HepG2 (cell line): ENCODE measurements around the gene ELK1. TPM values are rescaled to one million over a fixed set of nuclear protein-coding genes. Genes with fewer than 3 reads are reported as not detected.

ENCODE experiments used
- CTCF ChIP-seq: sonication (generic); formaldehyde crosslinking; IDR thresholded peaks from 2 replicates; pipeline ENCODE4 v1.5.0; 2020; ENCODE audit warnings: mild to moderate bottlenecking, missing genetic modification reagents, moderate library complexity
- FOXA1 ChIP-seq, 2 experiments: fragments of 450-650 bp in 1 of 2; sonication (generic) in 1 of 2; formaldehyde crosslinking in 1 of 2; IDR thresholded peaks; 2 replicates each; pipeline versions ENCODE4 v1.4.0 to v1.6.1; 2016 to 2020; ENCODE audit warnings: missing genetic modification reagents in 1 of 2
- FOXO1 ChIP-seq: sonication (generic); formaldehyde crosslinking; IDR thresholded peaks from 2 replicates; pipeline ENCODE4 v1.4.0; 2020; ENCODE audit warnings: missing genetic modification reagents
- KDM5A ChIP-seq: fragments of 200-600 bp; sonication (generic); IDR thresholded peaks from 2 replicates; pipeline ENCODE4 v1.7.0; 2018; ENCODE audit warnings: antibody characterized with exemption, mild to moderate bottlenecking, low read length, borderline replicate concordance
- KLF13 ChIP-seq: sonication (generic); formaldehyde crosslinking; IDR thresholded peaks from 2 replicates; pipeline ENCODE4 v1.4.0; 2020; ENCODE audit warnings: mild to moderate bottlenecking, missing genetic modification reagents
- KMT2A ChIP-seq: sonication (generic); formaldehyde crosslinking; IDR thresholded peaks from 2 replicates; pipeline ENCODE4 v1.4.0; 2020; ENCODE audit warnings: missing genetic modification reagents
- NFIB ChIP-seq: sonication (generic); formaldehyde crosslinking; IDR thresholded peaks from 2 replicates; pipeline ENCODE4 v1.9.0; 2021; ENCODE audit warnings: missing genetic modification reagents, mild to moderate bottlenecking, borderline replicate concordance
- SIN3A ChIP-seq: IDR thresholded peaks from 2 replicates; pipeline ENCODE4 v1.6.1; 2011; ENCODE audit warnings: low read depth, mild to moderate bottlenecking, control low read depth, low read length, borderline replicate concordance
- SIX1 ChIP-seq: sonication (generic); formaldehyde crosslinking; IDR thresholded peaks from 2 replicates; pipeline ENCODE4 v1.4.0; 2020; ENCODE audit warnings: missing genetic modification reagents, borderline replicate concordance
- TCF12 ChIP-seq, 2 experiments: fragments of 450-650 bp in 1 of 2; sonication (generic) in 1 of 2; formaldehyde crosslinking in 1 of 2; IDR thresholded peaks; 2 replicates each; pipeline versions ENCODE4 v1.6.1 to v1.8.0; 2017 to 2022; ENCODE audit warnings: antibody characterized with exemption in 1 of 2, mild to moderate bottlenecking in 1 of 2, missing genetic modification reagents in 1 of 2, moderate library complexity in 1 of 2
- ZNF577 ChIP-seq: sonication (generic); formaldehyde crosslinking; IDR thresholded peaks from 2 replicates; pipeline ENCODE4 v1.4.0; 2020; ENCODE audit warnings: mild to moderate bottlenecking, low read depth, missing genetic modification reagents, borderline replicate concordance
- ZNF780A ChIP-seq: sonication (generic); formaldehyde crosslinking; IDR thresholded peaks from 2 replicates; pipeline ENCODE4 v1.8.0; 2022; ENCODE audit warnings: mild to moderate bottlenecking, missing genetic modification reagents, moderate library complexity
- polyA plus RNA-seq, 8 experiments: library from polyadenylated mRNA; depleted of rRNA in 3 of 8; stranded (reverse) in 7 of 8; unstranded in 1 of 8; fragments of >200 nt; fragmentation: Illumina TruSeq in 4 of 8; extraction: Trizol in 4 of 8; gene quantifications; 2 replicates each; pipeline versions ENCODE4 v1.2.1 to v1.2.3, GENCODE V29; 2011 to 2016; ENCODE audit warnings: low read depth in 4 of 8, missing spikeins in 1 of 8, mixed read lengths in 1 of 8; ENCODE audit not compliant: insufficient read depth in 1 of 8
- total RNA-seq, 5 experiments: library from RNA; depleted of rRNA; stranded (reverse); fragments of >200 nt; fragmentation: Illumina TruSeq; extraction: Trizol; gene quantifications; 2 replicates each; pipeline ENCODE4 v1.2.3, GENCODE V29; 2016; ENCODE audit warnings: low read depth in 1 of 5
- TF ChIP-seq, protein P1 (sequence below): sonication (generic); formaldehyde crosslinking; conservative IDR thresholded peaks from 2 replicates; pipeline ENCODE4 v1.4.0; 2020; ENCODE audit warnings: mild to moderate bottlenecking, missing genetic modification reagents, moderate library complexity
- TF ChIP-seq, protein P2 (sequence below): sonication (generic); formaldehyde crosslinking; IDR thresholded peaks from 2 replicates; pipeline ENCODE4 v1.4.0; 2020; ENCODE audit warnings: missing genetic modification reagents, low read depth, mild to moderate bottlenecking, borderline replicate concordance
- TF ChIP-seq, protein P3 (sequence below): sonication (generic); formaldehyde crosslinking; IDR thresholded peaks from 2 replicates; pipeline ENCODE4 v1.5.0; 2020; ENCODE audit warnings: missing genetic modification reagents, mild to moderate bottlenecking, borderline replicate concordance
- TF ChIP-seq, protein P4 (sequence below): IDR thresholded peaks from 2 replicates; pipeline ENCODE4 v1.6.1; 2018; ENCODE audit warnings: missing genetic modification reagents, mild to moderate bottlenecking, missing compliant biosample characterization
- TF ChIP-seq, protein P5 (sequence below): sonication (generic); formaldehyde crosslinking; IDR thresholded peaks from 2 replicates; pipeline ENCODE4 v1.8.0; 2022; ENCODE audit warnings: mild to moderate bottlenecking, missing genetic modification reagents, moderate library complexity

Gene ELK1
- total and polyA plus RNA-seq, 2 of the 13 experiments (the other 11 are each of a cell fraction or from before 2014, with no cell fraction given) = 4.3 to 7.2 TPM

GRCh38 chrX:47658684-47659420 lies 8.5 kb upstream of the ELK1 start, which contains the start of gene UXT (continued):
- TF ChIP-seq SIN3A (peak; percentile 30; the same call in 1 of the 2 replicates), FOXA1 (IDR thresholded peaks at IDR 0.05) (no peak), FOXA1 (CRISPR knock-in tag; IDR thresholded peaks at IDR 0.05) (no peak), ZNF577 (no peak), ZNF780A (no peak), FOXO1 (no peak), CTCF (CRISPR knock-in tag) (no peak), SIX1 (CRISPR knock-in tag) (no peak), KLF13 (no peak), NFIB (CRISPR knock-in tag) (no peak), TCF12 (IDR thresholded peaks at IDR 0.05) (no peak), TCF12 (CRISPR knock-in tag; IDR thresholded peaks at IDR 0.05) (no peak), KMT2A (CRISPR knock-in tag) (peak; percentile 22; the same call in 1 of the 2 replicates), KDM5A (peak; percentile 92)
- TF ChIP-seq, protein P1, sequence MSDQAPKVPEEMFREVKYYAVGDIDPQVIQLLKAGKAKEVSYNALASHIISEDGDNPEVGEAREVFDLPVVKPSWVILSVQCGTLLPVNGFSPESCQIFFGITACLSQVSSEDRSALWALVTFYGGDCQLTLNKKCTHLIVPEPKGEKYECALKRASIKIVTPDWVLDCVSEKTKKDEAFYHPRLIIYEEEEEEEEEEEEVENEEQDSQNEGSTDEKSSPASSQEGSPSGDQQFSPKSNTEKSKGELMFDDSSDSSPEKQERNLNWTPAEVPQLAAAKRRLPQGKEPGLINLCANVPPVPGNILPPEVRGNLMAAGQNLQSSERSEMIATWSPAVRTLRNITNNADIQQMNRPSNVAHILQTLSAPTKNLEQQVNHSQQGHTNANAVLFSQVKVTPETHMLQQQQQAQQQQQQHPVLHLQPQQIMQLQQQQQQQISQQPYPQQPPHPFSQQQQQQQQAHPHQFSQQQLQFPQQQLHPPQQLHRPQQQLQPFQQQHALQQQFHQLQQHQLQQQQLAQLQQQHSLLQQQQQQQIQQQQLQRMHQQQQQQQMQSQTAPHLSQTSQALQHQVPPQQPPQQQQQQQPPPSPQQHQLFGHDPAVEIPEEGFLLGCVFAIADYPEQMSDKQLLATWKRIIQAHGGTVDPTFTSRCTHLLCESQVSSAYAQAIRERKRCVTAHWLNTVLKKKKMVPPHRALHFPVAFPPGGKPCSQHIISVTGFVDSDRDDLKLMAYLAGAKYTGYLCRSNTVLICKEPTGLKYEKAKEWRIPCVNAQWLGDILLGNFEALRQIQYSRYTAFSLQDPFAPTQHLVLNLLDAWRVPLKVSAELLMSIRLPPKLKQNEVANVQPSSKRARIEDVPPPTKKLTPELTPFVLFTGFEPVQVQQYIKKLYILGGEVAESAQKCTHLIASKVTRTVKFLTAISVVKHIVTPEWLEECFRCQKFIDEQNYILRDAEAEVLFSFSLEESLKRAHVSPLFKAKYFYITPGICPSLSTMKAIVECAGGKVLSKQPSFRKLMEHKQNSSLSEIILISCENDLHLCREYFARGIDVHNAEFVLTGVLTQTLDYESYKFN (CRISPR knock-in tag) = peak; percentile 33
- TF ChIP-seq, protein P2, sequence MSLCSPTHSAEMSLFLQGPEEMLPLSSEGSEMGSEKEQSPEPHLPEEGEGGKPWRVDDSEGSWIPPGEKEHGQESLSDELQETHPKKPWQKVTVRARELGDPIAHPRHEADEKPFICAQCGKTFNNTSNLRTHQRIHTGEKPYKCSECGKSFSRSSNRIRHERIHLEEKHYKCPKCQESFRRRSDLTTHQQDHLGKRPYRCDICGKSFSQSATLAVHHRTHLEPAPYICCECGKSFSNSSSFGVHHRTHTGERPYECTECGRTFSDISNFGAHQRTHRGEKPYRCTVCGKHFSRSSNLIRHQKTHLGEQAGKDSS (CRISPR knock-in tag) = no peak
- TF ChIP-seq, protein P3, sequence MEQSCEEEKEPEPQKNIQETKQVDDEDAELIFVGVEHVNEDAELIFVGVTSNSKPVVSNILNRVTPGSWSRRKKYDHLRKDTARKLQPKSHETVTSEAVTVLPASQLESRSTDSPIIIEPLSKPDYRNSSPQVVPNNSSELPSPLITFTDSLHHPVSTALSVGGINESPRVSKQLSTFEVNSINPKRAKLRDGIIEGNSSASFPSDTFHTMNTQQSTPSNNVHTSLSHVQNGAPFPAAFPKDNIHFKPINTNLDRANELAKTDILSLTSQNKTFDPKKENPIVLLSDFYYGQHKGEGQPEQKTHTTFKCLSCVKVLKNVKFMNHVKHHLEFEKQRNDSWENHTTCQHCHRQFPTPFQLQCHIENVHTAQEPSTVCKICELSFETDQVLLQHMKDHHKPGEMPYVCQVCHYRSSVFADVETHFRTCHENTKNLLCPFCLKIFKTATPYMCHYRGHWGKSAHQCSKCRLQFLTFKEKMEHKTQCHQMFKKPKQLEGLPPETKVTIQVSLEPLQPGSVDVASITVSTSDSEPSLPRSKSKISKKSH (CRISPR knock-in tag) = no peak
- TF ChIP-seq, protein P4, sequence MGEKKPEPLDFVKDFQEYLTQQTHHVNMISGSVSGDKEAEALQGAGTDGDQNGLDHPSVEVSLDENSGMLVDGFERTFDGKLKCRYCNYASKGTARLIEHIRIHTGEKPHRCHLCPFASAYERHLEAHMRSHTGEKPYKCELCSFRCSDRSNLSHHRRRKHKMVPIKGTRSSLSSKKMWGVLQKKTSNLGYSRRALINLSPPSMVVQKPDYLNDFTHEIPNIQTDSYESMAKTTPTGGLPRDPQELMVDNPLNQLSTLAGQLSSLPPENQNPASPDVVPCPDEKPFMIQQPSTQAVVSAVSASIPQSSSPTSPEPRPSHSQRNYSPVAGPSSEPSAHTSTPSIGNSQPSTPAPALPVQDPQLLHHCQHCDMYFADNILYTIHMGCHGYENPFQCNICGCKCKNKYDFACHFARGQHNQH (CRISPR knock-in tag) = no peak
- TF ChIP-seq, protein P5, sequence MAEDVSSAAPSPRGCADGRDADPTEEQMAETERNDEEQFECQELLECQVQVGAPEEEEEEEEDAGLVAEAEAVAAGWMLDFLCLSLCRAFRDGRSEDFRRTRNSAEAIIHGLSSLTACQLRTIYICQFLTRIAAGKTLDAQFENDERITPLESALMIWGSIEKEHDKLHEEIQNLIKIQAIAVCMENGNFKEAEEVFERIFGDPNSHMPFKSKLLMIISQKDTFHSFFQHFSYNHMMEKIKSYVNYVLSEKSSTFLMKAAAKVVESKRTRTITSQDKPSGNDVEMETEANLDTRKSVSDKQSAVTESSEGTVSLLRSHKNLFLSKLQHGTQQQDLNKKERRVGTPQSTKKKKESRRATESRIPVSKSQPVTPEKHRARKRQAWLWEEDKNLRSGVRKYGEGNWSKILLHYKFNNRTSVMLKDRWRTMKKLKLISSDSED (CRISPR knock-in tag) = no peak
